Stimulated activated CD8-positive, alpha-beta memory T cell treated with anti-CD3 and anti-CD28 coated beads, Interleukin-7, amount 100 ng/mL, for 4 hours (primary cell): Measurements from ENCODE around the gene BRD3.

ENCODE experiments used
- DNase-seq, 2 donors: peaks; one replicate each; pipeline ENCODE4 v3.0.0-alpha.2; 2020; ENCODE audit warnings: low read depth in 2 of 2

Gene BRD3

GRCh38 chr9:134024828-134025605 is 42.8 kb downstream of the BRD3 start, which contains the start of gene BRD3OS:
BRD3OS (plus strand) TSS chr9:134025481; CDS start chr9:134026748, 1,267 bp downstream.
- DNase-seq: peak; percentile 85 to 89

GRCh38 chr9:134024214-134024792 is 43.5 kb downstream of the BRD3 start:
- DNase-seq: no peak

- no peak for DNase-seq
Observed at GRCh38 chr9:134014946-134015345, 52.9 kb downstream of the BRD3 start.

GRCh38 chr9:134011401-134011800 is 56.4 kb downstream of the BRD3 start:
- DNase-seq: no peak

- no peak for DNase-seq
Observed at GRCh38 chr9:134010310-134011173, 57.3 kb downstream of the BRD3 start.

GRCh38 chr9:134007571-134007970 is 60.3 kb downstream of the BRD3 start:
- no peak for DNase-seq

- DNase-seq: no peak
Observed at GRCh38 chr9:134007150-134007549, 60.7 kb downstream of the BRD3 start.

GRCh38 chr9:134005381-134005780 is 62.4 kb downstream of the BRD3 start:
- no peak for DNase-seq

GRCh38 chr9:134004881-134005280 is 62.9 kb downstream of the BRD3 start:
- no peak for DNase-seq

- DNase-seq: no peak
Observed at GRCh38 chr9:134004131-134004873, 63.5 kb downstream of the BRD3 start.

GRCh38 chr9:134003237-134003636 is 64.6 kb downstream of the BRD3 start:
- no peak for DNase-seq

- no peak for DNase-seq
Observed at GRCh38 chr9:134002796-134003195, 65.0 kb downstream of the BRD3 start.

- DNase-seq: no peak
Observed at GRCh38 chr9:133999851-134000265, 68.0 kb downstream of the BRD3 start.

- no peak for DNase-seq
Observed at GRCh38 chr9:133998915-133999595, 68.8 kb downstream of the BRD3 start.

- no peak for DNase-seq
Observed at GRCh38 chr9:133997584-133997983, 70.2 kb downstream of the BRD3 start.

- DNase-seq: no peak
Observed at GRCh38 chr9:133996531-133997520, 71.0 kb downstream of the BRD3 start.

- no peak for DNase-seq
Observed at GRCh38 chr9:133995012-133995896, 72.6 kb downstream of the BRD3 start.

- DNase-seq: peak; percentile 36 to 55
Observed at GRCh38 chr9:133994353-133995011, 73.3 kb downstream of the BRD3 start.
